SU-DHL-6 (cell line): ENCODE measurements around the gene OR13C8.

ENCODE experiments used
- CTCF ChIP-seq: fragments of 200-600 bp; sonication (generic); IDR thresholded peaks from one replicate; pipeline ENCODE4 v1.5.1; 2017; ENCODE audit warnings: antibody characterized with exemption, mild to moderate bottlenecking, low read length, moderate library complexity; ENCODE audit not compliant: insufficient read depth, poor library complexity, severe bottlenecking
- EZH2phosphoT487 ChIP-seq: fragments of 200-600 bp; sonication (generic), shearing (Covaris generic); conservative IDR thresholded peaks from 2 replicates; pipeline ENCODE4 v1.6.1; 2018; ENCODE audit warnings: mild to moderate bottlenecking, antibody characterized with exemption, low read length, moderate library complexity, mixed read lengths

- TF ChIP-seq CTCF (no peak), EZH2phosphoT487 (no peak)
These were observed 29.7 kb upstream of the OR13C8 start for GRCh38 chr9:104539275-104539674.
